Activated T-cell treated with anti-CD3 and anti-CD28 coated beads, Interleukin-2, amount 50 U/mL, for 48 hours (primary cell): ENCODE results near the gene PDLIM4.
A peak's percentile ranks its signal among the peaks of the same experiment; 100 is the strongest.

Experiments
- DNase-seq, 2 experiments: peaks; one replicate each; pipeline ENCODE4 v3.0.0-alpha.2; 2020

Gene PDLIM4

DNA sequence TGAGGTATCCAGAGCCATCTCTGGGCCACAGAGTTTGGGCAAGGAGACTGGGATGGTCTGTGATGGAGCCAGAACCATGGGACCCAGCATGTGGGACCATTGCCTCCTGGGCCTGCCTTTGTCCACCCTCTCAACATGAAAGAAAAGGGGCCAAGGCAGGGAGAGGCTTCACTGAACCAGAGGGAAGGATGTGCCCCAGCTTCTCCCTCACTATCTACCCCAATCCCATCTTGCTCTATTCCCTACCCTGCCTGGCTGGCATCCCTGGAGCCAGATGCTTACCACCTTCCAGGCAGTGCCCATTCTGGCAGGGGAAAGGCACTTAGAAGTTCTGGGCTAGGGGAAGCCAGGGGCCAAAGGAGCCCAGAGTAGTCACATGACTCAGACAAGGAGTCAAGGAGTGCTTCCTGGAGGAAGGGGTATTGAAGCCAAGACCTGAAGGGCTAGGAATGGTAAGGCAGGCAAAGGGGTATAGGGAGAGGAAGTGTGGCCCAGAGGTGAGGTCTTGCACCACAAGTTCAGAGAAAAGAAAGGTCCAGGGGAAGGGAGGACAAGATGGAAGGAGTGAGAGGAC is 9.8 kb downstream of the PDLIM4 start:
- no peak for DNase-seq

DNA sequence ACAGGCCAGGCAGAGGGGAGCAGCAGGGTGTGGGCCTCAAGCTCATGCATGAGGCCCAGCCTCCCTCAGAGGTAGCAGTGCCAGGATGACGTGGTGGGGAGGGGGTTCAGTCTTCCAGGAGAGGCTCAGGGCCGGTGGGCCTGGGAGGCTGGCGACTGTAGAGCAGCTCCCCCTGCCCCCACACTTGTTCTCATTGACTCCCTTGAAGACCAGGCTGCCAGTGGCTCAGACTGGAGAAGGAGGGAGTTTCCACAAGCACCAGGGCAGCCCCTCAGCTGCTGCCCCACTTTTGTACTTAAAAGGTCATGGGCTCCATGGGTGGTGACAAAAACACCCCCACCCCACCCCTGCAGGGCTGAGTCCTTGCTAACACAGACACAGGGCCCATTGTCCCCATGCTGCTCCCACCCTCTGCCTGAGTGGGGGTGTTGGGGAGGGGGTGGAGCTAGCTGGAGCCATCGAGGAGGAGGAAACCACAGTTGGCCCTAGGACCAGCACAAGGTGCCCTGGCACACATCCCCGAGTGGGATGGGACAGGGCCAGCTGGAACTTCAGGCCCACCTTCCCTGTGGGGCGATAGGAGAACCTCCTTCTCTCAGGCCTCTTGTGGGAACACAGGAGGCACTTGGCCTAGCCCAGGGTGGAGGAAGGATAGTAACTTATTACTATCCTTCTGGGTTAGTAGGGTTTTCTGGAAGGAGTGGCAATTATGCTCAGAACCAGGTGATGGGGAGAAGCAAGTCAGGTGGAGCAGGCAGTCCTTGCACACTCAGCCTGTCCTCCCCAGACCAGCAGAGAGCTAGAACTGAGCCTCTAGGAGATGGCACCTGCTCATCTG is 10.7 kb downstream of the PDLIM4 start:
- DNase-seq = no peak

DNA sequence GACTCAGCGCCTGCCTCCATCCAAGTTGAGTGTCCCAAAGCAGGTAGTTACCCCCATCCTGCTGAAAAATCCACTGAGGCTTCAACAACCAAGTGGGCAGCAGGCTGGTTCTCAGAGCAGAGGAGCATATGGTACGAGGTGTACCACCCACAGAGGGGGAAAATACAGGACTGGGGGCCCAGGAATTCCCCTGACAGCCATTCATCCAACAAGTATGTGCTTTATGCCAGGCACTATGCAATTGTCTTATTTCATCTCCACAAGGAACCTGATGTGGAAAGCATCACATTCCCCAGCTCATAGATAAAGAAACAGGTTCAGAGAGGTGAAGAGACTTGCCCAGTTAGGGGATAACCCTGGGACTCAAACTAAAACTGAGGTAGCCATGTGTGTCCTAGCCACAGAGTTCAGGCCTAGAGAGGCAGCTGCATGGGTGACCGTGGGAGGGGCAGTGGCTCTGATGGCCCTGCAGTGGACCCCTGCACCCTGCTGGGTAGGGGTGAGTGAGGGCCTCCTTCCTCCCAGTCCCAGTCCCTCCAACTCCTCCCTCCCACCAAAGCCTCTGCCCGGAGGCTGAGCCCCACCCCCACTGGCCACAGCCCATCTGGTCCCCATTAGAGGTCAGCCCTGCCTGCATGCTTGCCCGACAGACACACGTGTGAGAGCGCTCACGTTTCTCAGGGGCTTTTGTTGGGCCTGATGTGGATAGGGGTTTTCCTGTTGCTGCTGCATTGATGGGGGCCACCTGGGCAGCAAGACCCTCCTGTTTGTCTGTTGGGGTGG is 11.5 kb downstream of the PDLIM4 start:
- no peak for DNase-seq

DNA sequence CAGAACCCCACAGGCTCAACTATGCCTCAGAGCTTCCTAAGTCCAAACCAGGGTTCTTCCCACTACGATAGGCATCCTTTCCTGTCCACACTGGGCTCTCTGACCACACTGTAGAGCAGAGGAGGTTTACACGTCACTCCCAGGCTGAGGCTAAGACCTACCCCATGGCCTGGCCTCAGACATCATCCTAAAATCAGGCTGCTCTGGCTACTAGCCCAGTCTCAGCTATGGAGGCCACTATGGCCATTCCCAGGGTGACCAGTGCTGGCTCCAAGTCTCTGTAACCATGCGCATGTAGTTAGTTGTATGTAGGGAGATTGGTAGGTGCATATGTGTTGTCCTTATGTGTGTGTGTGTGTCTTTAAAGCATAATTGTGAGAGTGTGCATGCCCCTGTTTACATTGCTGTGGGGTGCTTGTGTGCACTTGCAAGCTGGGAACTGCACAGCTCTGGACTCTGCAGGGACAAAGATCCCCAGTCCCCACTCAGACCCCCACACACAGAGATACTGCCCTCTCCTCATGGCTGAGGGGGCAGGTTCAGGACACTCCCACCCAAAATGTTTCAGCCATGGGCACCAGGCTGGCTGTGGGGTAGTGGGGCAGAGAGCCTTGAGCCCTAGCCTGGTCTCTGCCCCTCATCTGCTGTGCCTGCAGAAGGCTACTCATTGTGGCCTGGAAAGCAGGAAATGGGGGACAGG is 12.3 kb downstream of the PDLIM4 start:
- DNase-seq = no peak

DNA sequence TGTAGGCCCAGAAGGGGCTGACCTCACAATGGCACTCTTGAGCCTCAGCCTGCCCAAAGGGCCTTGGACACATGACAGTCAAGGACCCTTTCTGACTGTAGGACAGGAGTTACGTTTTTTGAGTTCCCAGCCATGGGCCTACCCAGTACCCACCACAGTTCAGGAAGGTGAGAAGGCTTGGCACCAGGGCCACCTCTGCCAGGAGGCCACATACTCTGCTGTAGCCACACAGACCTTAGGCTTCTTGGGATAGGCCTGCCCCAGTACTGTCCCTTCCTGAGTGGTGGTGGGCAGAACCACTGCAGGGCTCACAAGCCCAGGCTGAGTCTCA is 12.8 kb downstream of the PDLIM4 start:
- no peak for DNase-seq

DNA sequence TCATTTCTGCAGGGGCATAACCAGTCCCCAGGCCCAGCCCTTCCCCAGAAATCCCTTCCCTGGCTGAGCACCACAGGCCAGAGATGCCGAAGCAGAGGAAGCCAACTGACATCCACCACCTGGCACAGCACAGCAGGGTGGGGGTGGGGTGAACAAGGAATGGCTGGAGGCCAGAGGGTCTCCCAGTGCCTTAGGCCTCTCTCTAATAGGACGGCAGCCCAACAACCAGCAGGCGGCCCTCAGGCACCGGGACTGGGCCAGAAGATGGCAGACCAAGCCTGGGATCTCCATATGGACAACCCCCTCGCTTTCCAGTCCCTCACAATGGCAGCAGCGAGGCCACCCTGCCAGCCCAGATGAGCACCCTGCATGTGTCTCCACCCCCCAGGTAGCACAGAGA is 13.2 kb downstream of the PDLIM4 start:
- DNase-seq = no peak

DNA sequence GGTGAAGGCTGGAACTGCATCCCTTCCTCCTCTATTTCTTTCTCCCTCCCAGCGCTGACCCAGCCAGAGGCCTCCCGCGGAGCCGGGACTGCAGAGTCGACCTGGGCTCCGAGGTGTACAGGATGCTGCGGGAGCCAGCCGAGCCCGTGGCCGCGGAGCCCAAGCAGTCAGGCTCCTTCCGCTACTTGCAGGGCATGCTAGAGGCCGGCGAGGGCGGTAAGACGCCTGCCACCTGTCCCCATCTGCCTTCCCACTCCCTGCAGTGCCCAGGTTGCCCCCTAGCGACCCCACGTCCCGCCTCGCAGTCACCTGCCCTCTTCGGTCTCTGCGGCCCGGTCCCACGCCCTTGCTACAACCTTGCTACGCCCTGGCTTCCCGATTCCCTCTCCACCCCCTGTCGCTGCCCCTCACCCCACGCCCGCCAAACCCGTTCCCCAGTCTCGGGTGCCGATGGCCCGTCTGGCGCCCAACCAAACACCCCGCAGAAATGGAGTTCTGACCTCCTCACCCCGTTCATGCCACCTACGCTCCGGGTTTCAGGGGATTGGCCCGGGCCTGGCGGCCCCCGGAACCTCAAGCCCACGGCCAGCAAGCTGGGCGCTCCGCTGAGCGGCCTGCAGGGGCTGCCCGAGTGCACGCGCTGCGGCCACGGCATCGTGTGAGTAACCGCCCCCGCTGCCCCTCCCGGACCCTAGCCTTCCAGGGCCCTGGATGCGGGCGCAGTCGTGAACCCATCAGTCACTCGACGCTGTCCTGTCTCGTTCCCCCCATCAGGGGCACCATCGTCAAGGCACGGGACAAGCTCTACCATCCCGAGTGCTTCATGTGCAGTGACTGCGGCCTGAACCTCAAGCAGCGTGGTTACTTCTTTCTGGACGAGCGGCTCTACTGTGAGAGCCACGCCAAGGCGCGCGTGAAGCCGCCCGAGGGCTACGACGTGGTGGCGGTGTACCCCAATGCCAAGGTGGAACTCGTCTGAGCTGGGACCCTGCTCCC is 14.1 kb downstream of the PDLIM4 start:
- DNase-seq = peak; percentile 28 to 50

DNA sequence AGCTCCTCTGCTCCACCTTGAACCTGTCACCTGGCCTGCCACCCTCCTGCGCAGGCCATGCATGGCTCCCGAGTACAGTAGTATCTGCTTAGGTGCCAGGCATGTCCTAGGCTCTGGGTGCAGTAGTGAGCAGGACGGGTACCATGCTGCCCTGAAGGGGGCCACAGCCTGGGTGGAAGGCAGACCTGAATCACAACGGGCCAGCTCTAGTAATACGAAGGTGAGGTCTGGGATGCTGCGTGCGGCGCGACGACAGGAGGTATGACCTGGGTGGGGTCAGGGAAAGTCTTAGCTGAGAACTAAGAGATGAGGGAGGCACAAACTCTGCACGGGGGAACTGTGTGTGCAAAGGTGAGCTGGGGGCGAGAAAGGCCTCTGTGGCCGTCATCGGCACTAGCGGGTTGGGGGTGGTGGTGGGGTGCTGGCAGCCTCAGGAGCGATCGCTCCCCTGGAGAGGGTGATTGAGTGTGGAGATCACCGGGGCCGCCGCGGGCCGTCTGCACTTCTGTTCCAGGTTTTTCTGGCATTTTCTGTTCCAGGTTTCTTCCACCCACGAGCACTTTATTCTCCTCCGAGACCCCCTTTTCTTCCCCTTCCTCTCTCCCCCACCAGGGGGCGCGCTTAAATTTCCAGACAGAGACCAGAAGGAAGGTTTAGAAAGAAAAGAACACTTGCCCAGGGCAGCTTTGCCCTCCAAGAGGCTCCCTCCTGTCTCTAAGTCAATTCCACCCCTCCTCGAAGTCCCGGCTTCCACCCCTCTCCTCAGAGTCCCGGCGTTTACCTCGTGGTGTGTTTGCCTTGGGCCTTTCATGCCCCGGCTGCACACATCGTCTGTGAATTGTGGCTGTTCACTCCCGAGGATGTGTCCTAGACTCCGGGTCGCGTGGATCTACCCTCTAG is 15.1 kb downstream of the PDLIM4 start:
- DNase-seq = peak; percentile 86 to 90

DNA sequence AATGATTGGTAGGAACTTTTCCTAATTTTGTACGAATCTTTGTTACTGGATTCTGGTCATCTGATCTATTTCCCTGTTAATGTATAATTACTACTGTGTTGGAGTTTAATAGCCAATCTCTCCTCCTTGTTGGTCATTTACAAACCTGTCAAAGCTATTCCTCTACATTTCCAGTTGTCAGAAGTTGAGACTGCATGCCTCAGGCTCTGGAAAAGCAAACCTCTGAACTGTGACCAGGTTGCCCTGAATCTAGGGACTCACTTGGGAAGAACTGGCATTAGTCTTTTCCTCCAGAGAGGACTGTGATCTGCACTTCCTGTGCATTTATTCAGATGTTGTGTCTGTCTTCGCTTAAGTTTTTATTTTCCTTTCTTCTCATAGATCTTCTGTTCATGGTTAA is 16.1 kb downstream of the PDLIM4 start:
- DNase-seq = no peak

DNA sequence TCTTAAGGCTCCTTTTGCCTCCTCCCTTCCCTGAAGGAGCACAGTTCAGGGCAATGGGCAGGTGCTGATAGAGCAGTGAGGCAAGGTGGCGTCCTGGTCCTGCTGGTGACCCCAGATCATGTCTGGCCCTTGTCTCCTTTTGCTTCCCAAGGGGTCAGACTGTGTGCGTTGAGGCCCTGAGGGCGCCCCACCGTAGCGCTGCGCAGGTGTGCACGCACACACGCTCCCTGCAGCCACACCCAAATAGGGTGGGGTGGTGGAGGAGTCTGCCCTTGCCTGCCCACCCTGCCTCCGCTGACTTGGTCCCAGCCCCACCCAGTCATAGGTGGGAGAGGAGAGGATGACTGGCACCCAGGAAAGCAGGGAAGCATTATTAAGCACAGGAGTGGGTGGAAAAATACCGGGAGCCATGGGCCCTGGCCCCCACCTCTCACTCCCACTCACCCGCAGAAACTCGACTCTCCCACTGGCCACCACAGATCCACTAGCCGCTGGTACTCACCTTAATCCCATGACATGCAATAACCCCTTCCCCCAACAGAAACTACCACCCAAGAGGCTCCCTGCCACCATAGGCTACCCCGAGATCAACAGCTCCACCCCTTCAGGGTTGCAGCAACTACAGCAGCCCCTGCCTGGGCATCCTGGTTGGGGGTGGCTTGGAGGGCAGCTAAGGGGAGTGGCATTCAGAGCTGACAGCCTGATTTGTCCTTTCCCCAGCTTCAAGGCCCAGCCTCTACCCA is 16.7 kb downstream of the PDLIM4 start:
- peak in 1 of 2 experiments; percentile 12 for DNase-seq

DNA sequence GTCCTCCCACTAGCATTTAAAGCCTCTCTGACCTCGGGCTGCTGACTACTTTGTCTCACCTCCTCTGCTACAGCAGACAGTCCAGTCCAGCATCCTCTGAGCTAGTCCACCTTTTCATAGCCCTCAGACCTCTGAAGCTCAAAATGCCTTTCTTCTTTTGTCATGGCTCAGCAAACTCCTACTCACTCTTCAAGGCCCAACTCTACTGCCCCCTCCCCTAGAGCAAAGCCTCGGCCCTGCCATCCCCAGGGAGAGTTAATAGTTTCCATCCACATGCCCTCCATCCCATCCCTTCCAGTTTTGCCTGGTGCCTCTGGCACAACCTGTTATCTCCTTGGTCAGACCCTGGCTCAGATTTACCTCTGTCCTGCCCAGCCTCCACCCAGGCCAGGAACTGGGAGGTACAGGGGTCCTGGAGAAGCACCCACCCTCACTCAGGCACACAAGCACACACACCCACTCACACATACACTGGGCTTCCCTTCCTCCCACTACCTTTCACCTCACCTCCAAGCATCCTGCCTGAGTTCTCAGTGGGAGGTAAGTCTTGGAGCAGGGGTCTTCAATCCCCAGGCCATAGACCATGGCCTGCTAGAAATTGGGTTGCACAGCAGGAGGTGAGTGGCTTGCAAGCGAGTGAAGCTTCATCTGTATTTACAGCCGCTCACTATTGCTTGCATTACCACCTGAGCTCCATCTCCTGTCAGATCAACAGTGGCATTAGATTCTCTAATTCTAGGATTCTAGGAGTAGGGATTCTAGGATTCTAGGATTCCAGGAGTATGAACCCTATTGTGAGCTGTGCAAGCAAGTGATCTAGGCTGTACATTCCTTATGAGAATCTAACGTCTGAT is 18.1 kb downstream of the PDLIM4 start:
- DNase-seq = no peak

DNA sequence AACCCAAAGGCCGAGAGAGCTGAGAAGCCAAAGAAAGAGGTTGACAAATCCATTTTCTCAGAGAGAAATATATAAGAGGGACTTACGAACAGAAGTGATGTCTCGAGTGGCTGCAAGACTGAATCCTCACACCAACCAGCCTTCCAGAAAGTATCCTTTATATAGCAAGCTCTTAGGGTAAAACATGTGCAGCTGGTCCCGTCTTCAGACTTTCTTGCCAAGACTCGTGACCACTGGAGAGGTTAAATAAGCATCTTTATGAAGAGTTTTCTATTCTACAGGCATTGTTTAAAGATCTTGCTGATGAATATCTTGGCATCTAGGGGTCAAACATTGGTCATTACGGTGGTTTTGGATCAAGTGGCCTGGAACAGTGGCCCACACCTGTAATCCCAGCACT is 19.8 kb downstream of the PDLIM4 start:
- no peak for DNase-seq

DNA sequence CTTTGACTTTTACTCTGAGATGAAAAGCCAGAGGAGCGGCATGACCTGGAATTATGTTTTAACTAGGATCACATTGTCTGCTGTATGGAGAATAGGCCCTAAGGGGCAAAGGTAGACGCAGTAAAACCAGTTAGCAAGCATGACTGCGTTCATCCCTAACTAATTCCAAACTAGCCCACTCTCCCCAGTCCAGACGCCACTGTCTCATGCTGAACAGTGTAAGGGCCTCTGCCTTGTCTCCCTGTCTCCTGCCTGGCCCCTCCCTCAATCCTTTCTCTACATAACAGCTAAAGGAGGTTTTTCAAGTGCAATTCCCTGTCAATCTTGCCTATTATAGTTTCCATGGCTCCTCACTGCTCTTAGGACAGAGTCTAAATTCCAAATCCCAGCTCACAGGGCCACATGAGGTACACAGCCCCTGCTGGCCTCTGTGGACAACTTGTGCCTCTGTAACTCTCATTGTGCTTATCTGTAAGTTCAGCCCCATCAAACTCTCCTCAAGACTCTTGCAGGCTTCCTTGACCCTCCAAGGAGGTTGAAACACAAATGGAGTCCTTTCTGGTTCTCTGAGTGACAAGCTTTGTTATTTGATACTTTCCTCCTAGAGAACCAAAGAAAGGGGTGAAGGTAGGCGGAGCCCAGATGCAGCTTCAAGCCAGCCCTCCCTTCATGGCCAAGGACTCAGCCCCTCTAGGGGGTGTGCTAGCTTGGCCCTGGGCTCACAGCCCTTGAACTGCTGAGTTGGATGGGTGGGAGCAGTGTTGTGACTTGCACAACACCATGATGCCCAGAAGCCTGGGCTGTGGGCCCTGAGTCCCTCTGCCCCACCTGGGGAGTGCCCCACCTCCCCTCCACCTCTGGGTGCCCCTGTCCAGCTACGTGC is 20.7 kb downstream of the PDLIM4 start:
- no peak for DNase-seq

DNA sequence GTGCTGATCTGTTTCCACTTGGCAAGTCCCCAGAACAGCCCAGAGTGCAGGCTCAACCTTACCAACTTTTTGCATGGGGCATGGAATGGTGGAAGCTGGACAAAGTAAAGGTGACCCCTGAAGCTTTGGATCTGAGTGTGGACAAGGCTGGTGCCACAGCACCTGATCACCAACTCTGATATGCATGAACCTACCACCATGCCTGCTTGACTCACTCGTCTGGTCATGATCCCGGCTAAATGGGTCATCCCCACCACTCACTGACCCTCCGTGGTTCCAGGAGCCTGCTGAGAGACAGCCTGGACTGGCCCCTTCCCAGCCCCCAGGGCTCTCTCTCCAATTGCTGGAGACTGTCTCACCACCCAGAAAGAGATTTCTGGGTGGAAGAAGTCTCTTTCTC is 22.3 kb downstream of the PDLIM4 start:
- DNase-seq = no peak

DNA sequence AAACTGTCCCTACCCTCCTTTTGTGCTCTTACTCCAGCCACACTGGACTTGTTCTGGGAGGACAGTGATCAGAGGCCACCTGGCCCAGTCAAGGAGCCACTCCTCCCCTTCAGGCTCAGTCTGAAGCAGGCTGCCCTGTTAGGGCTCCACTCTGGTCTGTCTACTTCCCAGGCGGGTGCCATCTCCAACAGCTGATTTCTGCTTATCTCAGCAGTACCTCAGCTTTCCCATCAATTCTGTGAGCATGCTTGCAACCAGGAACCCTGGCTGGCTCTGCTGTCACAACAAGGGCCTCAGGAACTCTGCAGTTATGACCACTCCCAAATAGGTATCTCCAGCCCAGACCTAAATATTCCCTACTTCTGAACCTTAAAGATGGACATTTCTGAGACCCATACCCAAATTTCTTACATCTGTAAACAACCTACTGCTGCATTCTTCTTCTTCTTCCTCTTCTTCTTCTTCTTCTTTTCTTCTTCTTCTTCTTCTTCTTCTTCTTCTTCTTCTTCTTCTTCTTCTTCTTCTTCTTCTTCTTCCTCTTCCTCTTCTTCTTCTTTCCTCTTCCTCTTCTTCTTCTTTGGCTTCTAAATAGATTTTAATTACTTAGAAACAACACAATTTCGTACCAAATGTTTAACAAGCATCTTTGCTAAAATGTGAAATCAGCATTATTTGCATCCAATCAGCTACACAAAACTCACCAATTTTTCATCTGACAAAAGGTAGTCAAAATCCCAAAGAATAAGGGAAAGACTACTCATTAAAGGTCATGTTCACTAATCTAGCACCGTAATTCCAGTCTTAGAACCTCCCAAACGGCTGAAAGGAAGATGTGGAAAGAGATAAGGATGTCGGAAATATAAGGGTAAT is 23.1 kb downstream of the PDLIM4 start:
- no peak for DNase-seq

DNA sequence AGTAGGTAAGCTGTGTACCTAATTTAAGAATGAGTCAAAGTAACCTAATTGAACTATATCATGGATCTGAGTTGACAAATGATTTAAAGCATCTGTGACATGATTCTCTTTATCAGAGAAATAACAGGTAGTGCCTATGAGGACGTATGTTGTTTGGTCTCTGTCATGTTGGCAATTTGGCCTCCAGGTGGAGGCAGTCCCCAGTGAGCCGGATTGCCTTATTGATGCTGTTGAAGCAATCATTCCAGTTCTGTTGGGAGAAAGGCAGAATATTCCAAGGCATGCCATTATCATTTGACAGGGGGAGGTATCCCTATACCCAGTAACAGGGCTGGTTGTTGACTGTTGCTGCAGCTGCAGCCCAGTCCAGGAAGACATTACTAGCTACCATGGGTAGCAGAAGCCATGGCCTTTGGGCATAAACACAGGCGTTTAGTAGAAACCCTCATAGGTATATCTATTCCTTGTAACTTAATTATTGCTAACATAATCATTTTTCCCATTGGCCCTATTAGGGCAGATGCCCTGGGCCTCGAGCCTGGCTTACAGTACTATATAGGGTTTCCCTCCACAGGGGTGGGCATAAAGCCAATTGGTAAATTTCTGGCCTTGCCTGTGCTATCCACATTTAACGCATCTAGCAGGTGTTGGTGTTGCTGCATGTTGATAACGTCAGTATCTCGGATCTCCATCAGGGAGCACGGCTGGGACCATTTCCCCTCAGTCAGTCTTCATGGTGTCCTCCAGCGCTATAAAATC is 24.5 kb downstream of the PDLIM4 start:
- no peak for DNase-seq
